Neuron (in vitro differentiated cells): Measurements from ENCODE around the gene ATP8A2.
"Not testable (repeated sequence)": the region's sequence is repeated elsewhere in the genome, so short reads cannot be mapped to it uniquely, and the experiment has no call there.

ENCODE experiments used
- H2AFZ ChIP-seq: one replicate; pipeline ENCODE4 v1.6.1; 2013; ENCODE audit warnings: low read depth, mild to moderate bottlenecking, inconsistent platforms, low read length, moderate library complexity
- H3K27me3 ChIP-seq: one replicate; pipeline ENCODE4 v1.6.1; 2013; ENCODE audit warnings: low read length; ENCODE audit not compliant: insufficient read depth
- H3K36me3 ChIP-seq: one replicate; pipeline ENCODE4 v1.6.1; 2013; ENCODE audit warnings: low read length; ENCODE audit not compliant: insufficient read depth
- H3K4me1 ChIP-seq: one replicate; pipeline ENCODE4 v1.6.1; 2013; ENCODE audit warnings: low read length; ENCODE audit not compliant: insufficient read depth
- H3K4me3 ChIP-seq: 2 replicates; pipeline ENCODE4 v1.5.1; 2013; ENCODE audit warnings: mild to moderate bottlenecking, low read length, moderate library complexity
- H3K9me3 ChIP-seq: one replicate; pipeline ENCODE4 v1.6.1; 2013; ENCODE audit warnings: low read length

ATP8A2 gene

GRCh38 chr13:25493931-25494640 is 122.3 kb downstream of the ATP8A2 start:
- Histone ChIP-seq H3K36me3 (no peaks in the 10 kb centered on the region), H3K4me1 (no peaks in the 10 kb centered on the region), H3K9me3 (no peaks in the 10 kb centered on the region), H3K4me3 (no peak overlapping the region), H2AFZ (no peak overlapping the region), H3K27me3 (peaks cover 3% of the 10 kb centered on the region)

GRCh38 chr13:25494698-25495411 is 123.1 kb downstream of the ATP8A2 start:
- Histone ChIP-seq H3K36me3 (no peaks in the 10 kb centered on the region), H3K27me3 (peaks cover 2% of the 10 kb centered on the region), H3K9me3 (no peaks in the 10 kb centered on the region), H3K4me1 (no peaks in the 10 kb centered on the region), H3K4me3 (no peak overlapping the region), H2AFZ (no peak overlapping the region)

- H3K27me3 ChIP-seq: no peaks in the 10 kb centered on the region
- no peaks in the 10 kb centered on the region for H3K36me3 ChIP-seq
- H3K9me3 ChIP-seq: no peaks in the 10 kb centered on the region
- H2AFZ ChIP-seq: no peak overlapping the region
- no peaks in the 10 kb centered on the region for H3K4me1 ChIP-seq
- H3K4me3 ChIP-seq: no peak overlapping the region
Measured at GRCh38 chr13:25501231-25501630, 129.5 kb downstream of the ATP8A2 start.

- Histone ChIP-seq H2AFZ (no peak overlapping the region), H3K9me3 (no peaks in the 10 kb centered on the region), H3K4me3 (no peak overlapping the region), H3K27me3 (no peaks in the 10 kb centered on the region), H3K36me3 (no peaks in the 10 kb centered on the region), H3K4me1 (no peaks in the 10 kb centered on the region)
Measured at GRCh38 chr13:25502031-25502430, 130.3 kb downstream of the ATP8A2 start.

- Histone ChIP-seq H3K36me3 (no peaks in the 10 kb centered on the region), H3K4me3 (no peak overlapping the region), H2AFZ (no peak overlapping the region)
Measured at GRCh38 chr13:25502551-25502950, 130.8 kb downstream of the ATP8A2 start.

GRCh38 chr13:25503856-25504255 is 132.1 kb downstream of the ATP8A2 start:
- H3K36me3 ChIP-seq: no peaks in the 10 kb centered on the region
- no peaks in the 10 kb centered on the region for H3K4me1 ChIP-seq
- H3K4me3 ChIP-seq: no peak overlapping the region
- no peaks in the 10 kb centered on the region for H3K9me3 ChIP-seq
- H2AFZ ChIP-seq: no peak overlapping the region
- H3K27me3 ChIP-seq: no peaks in the 10 kb centered on the region

More at GRCh38 chr13:25502551-25502950, 130.8 kb downstream of the ATP8A2 start:
- Histone ChIP-seq H3K4me1 (no peaks in the 10 kb centered on the region), H3K9me3 (no peaks in the 10 kb centered on the region), H3K27me3 (no peaks in the 10 kb centered on the region)

- H3K4me3 ChIP-seq: no peak overlapping the region
- H3K9me3 ChIP-seq: peaks cover 2% of the 10 kb centered on the region
- no peaks in the 10 kb centered on the region for H3K36me3 ChIP-seq
- no peaks in the 10 kb centered on the region for H3K27me3 ChIP-seq
- H2AFZ ChIP-seq: no peak overlapping the region
- no peaks in the 10 kb centered on the region for H3K4me1 ChIP-seq
Measured at GRCh38 chr13:25507841-25508240, 136.1 kb downstream of the ATP8A2 start.

- H2AFZ ChIP-seq, H3K4me3 ChIP-seq, H3K9me3 ChIP-seq, H3K27me3 ChIP-seq, H3K36me3 ChIP-seq, H3K4me1 ChIP-seq: not testable (repeated sequence)
Measured at GRCh38 chr13:25513060-25513459, 141.3 kb downstream of the ATP8A2 start.

GRCh38 chr13:25518441-25518840 is 146.7 kb downstream of the ATP8A2 start:
- H3K36me3 ChIP-seq: no peaks in the 10 kb centered on the region
- H2AFZ ChIP-seq: no peak overlapping the region
- H3K4me3 ChIP-seq: no peak overlapping the region
- H3K9me3 ChIP-seq: no peaks in the 10 kb centered on the region
- no peaks in the 10 kb centered on the region for H3K4me1 ChIP-seq
- no peaks in the 10 kb centered on the region for H3K27me3 ChIP-seq

- H3K4me3 ChIP-seq: no peak overlapping the region
- no peaks in the 10 kb centered on the region for H3K27me3 ChIP-seq
- no peaks in the 10 kb centered on the region for H3K36me3 ChIP-seq
- no peaks in the 10 kb centered on the region for H3K9me3 ChIP-seq
- H3K4me1 ChIP-seq: no peaks in the 10 kb centered on the region
- H2AFZ ChIP-seq: no peak overlapping the region
Measured at GRCh38 chr13:25525884-25526283, 154.1 kb downstream of the ATP8A2 start.

GRCh38 chr13:25528266-25528665 is 156.5 kb downstream of the ATP8A2 start:
- no peak overlapping the region for H3K4me3 ChIP-seq
- H3K9me3 ChIP-seq: no peaks in the 10 kb centered on the region
- no peak overlapping the region for H2AFZ ChIP-seq
- no peaks in the 10 kb centered on the region for H3K4me1 ChIP-seq
- H3K36me3 ChIP-seq: no peaks in the 10 kb centered on the region
- H3K27me3 ChIP-seq: no peaks in the 10 kb centered on the region

GRCh38 chr13:25529425-25529824 is 157.7 kb downstream of the ATP8A2 start:
- H3K27me3 ChIP-seq: peaks cover 2% of the 10 kb centered on the region
- H3K4me3 ChIP-seq: no peak overlapping the region
- H3K4me1 ChIP-seq: no peaks in the 10 kb centered on the region
- H2AFZ ChIP-seq: no peak overlapping the region
- H3K36me3 ChIP-seq: no peaks in the 10 kb centered on the region
- H3K9me3 ChIP-seq: no peaks in the 10 kb centered on the region

- Histone ChIP-seq H3K27me3 (peaks cover 7% of the 10 kb centered on the region), H2AFZ (no peak overlapping the region), H3K4me3 (no peak overlapping the region), H3K4me1 (no peaks in the 10 kb centered on the region), H3K9me3 (no peaks in the 10 kb centered on the region), H3K36me3 (no peaks in the 10 kb centered on the region)
Measured at GRCh38 chr13:25538276-25538675, 166.5 kb downstream of the ATP8A2 start.
